ENCODE results near the gene PRG2. TPM values are rescaled to one million over a fixed set of nuclear protein-coding genes. Genes with fewer than 3 reads are reported as not detected.
A peak's percentile ranks its signal among the peaks of the same experiment; 100 is the strongest.

PRG2 gene
- total and polyA plus RNA-seq, 10 donors = 1.4 to 10.5 (median 3.7) TPM; not detected in 1

- WGBS, 5 donors = 90 to 96% (median 94%) methylated on average over 3 of the region's 3 CpGs
Observed at GRCh38 chr11:57391111-57391510, 661 bp upstream of the PRG2 start.

GRCh38 chr11:57387289-57388030 lies 3.0 kb downstream of the PRG2 start:
- WGBS, 5 donors = 68 to 79% (median 74%) methylated on average over 16 of the region's 16 CpGs
- TF ChIP-seq POLR2A (IDR thresholded peaks at IDR 0.05) = no peak
- TF ChIP-seq CTCF (IDR thresholded peaks at IDR 0.05 in 8 of 11, conservative IDR thresholded peaks at IDR 0.05 in 3 of 11) = peak in 1 of 11 experiments; percentile 13
- no peak for TF ChIP-seq POLR2AphosphoS5 (IDR thresholded peaks at IDR 0.05)

More at GRCh38 chr11:57391111-57391510, 661 bp upstream of the PRG2 start:
- DNase-seq = no peak
- Histone ChIP-seq H3K4me3 (no peak overlapping the region), H3K27me3 (replicated peaks in 1 of 7) (no peaks in the 10 kb centered on the region), H3K9me3 (no peaks in the 10 kb centered on the region), H3K36me3 (no peaks in the 10 kb centered on the region), H3K27ac (no peak overlapping the region), H3K4me1 (no peaks in the 10 kb centered on the region)
- no peak for TF ChIP-seq POLR2A (IDR thresholded peaks at IDR 0.05)
- TF ChIP-seq CTCF (IDR thresholded peaks at IDR 0.05 in 8 of 11, conservative IDR thresholded peaks at IDR 0.05 in 3 of 11) = no peak
- no peak for TF ChIP-seq POLR2AphosphoS5 (IDR thresholded peaks at IDR 0.05)
- intact Hi-C loops (cut with DNase I; ENCODE audit: low total_unique reads) = no loop called here

GRCh38 chr11:57386178-57386940 lies 4.1 kb downstream of the PRG2 start:
- Histone ChIP-seq H3K27ac (no peak overlapping the region), H3K9me3 (no peaks in the 10 kb centered on the region), H3K4me1 (no peaks in the 10 kb centered on the region), H3K36me3 (no peaks in the 10 kb centered on the region), H3K4me3 (no peak overlapping the region), H3K27me3 (replicated peaks in 1 of 7) (no peaks in the 10 kb centered on the region)
- 85 to 92% (median 90%) methylated on average over 5 of the region's 5 CpGs for WGBS, 5 donors
- TF ChIP-seq POLR2AphosphoS5 (IDR thresholded peaks at IDR 0.05) (no peak), CTCF (IDR thresholded peaks at IDR 0.05 in 8 of 11, conservative IDR thresholded peaks at IDR 0.05 in 3 of 11) (no peak), POLR2A (IDR thresholded peaks at IDR 0.05) (no peak)
- DNase-seq = no peak
- intact Hi-C loops (cut with DNase I; ENCODE audit: low total_unique reads) = no loop called here

More at GRCh38 chr11:57387289-57388030, 3.0 kb downstream of the PRG2 start:
- no peak for DNase-seq
- Histone ChIP-seq H3K27ac (no peak overlapping the region), H3K27me3 (replicated peaks in 1 of 7) (no peaks in the 10 kb centered on the region), H3K36me3 (no peaks in the 10 kb centered on the region), H3K4me3 (no peak overlapping the region), H3K4me1 (no peaks in the 10 kb centered on the region), H3K9me3 (no peaks in the 10 kb centered on the region)
- intact Hi-C loops (cut with DNase I; ENCODE audit: low total_unique reads) = no loop called here

- Histone ChIP-seq H3K4me3 (no peak within 1 kb of the TSS), H3K36me3 (no peaks in the 10 kb centered on the region), H3K4me1 (no peaks in the 10 kb centered on the region), H3K9me3 (no peaks in the 10 kb centered on the region), H3K27me3 (replicated peaks in 1 of 7) (peaks cover 0 to 21% (median 0%) of the 10 kb centered on the region in 7 donors), H3K27ac (no peak within 1 kb of the TSS)
- 83 to 89% (median 85%) methylated on average over 2 of the region's 2 CpGs for WGBS, 5 donors
- DNase-seq = no peak
- TF ChIP-seq POLR2A (IDR thresholded peaks at IDR 0.05) (no peak), CTCF (IDR thresholded peaks at IDR 0.05 in 8 of 11, conservative IDR thresholded peaks at IDR 0.05 in 3 of 11) (no peak), POLR2AphosphoS5 (IDR thresholded peaks at IDR 0.05) (no peak)
- intact Hi-C loops (cut with DNase I; ENCODE audit: low total_unique reads) = no loop called here
Observed at GRCh38 chr11:57380975-57381374, 9.5 kb downstream of the PRG2 start, which contains the start of gene PRG3. PRG3 (minus strand) TSS chr11:57381150; CDS start chr11:57380708, 442 bp downstream.

Measured in spleen (tissue), 11 donors.